GM18499 (cell line): ENCODE data around the gene MYO9A.
"Not testable (repeated sequence)": the region's sequence is repeated elsewhere in the genome, so short reads cannot be mapped to it uniquely, and the experiment has no call there.

Source experiments
- ATAC-seq: cut with Tn5 transposase; IDR thresholded peaks from one replicate; pipeline ENCODE4 v1.9.1; 2021; ENCODE audit warnings: moderate number of reproducible peaks; ENCODE audit not compliant: insufficient read depth, unreplicated experiment

Gene MYO9A

GRCh38 chr15:72050700-72051099 lies 67.2 kb downstream of the MYO9A start:
- no peak for ATAC-seq

GRCh38 chr15:72047020-72047419 lies 70.9 kb downstream of the MYO9A start:
- ATAC-seq: no peak

DNA sequence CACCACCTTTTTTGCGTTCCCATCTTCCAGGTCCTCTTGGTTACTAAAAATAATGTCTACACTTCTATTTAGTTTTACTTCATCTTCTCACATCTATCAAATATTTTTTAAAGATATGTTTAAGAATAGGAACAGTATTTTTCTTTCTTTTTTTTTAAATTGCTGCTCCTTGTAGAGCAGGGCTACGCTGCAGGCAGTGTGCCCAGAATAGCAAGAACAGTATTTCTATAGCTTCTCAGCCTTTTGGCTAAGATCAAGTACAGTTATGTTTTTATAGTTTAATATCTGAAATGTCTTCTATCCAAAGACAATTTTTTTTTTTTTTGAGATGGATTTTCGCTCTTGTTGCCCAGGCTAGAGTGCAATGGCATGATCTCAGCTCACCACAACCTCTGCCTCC lies 73.0 kb downstream of the MYO9A start:
- no peak for ATAC-seq

DNA sequence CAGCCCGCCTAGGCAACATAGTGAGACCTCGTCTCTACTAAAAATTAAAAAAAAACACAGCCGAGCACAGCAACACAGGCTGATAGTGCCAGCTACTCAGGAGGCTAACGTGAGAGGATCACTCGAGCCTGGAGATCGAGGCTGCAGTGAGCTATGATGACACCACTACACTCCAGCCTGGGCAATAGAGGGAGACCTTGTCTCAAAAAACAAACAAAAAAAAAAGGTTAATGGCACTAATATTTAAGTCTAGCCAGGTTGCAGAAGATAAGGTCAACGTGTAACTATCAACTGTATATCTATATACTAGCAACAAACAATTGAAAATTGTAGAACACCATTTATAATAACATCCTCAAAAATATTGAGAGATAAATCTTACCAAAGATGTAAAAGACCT lies 75.1 kb downstream of the MYO9A start:
- no peak for ATAC-seq

DNA sequence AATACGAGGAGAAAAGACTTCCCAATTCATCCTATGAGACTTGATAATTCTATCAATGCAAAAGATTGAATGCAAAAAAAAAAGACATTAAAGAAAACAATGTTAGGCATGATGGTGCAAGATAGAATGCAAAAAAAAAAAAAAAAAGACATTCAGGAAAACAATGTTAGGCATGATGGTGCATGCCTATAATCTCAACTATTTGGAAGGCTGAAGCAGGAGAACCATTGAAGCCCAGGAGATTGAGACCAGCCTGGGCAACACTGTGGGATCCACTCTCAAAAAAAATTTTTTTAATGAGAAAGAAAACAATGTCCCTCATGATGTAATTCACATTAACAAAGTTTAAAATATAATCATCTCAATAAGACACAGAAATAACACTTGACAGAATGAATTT lies 75.9 kb downstream of the MYO9A start:
- ATAC-seq: no peak

- no peak for ATAC-seq
Measured at GRCh38 chr15:72037321-72037720, 80.6 kb downstream of the MYO9A start.

DNA sequence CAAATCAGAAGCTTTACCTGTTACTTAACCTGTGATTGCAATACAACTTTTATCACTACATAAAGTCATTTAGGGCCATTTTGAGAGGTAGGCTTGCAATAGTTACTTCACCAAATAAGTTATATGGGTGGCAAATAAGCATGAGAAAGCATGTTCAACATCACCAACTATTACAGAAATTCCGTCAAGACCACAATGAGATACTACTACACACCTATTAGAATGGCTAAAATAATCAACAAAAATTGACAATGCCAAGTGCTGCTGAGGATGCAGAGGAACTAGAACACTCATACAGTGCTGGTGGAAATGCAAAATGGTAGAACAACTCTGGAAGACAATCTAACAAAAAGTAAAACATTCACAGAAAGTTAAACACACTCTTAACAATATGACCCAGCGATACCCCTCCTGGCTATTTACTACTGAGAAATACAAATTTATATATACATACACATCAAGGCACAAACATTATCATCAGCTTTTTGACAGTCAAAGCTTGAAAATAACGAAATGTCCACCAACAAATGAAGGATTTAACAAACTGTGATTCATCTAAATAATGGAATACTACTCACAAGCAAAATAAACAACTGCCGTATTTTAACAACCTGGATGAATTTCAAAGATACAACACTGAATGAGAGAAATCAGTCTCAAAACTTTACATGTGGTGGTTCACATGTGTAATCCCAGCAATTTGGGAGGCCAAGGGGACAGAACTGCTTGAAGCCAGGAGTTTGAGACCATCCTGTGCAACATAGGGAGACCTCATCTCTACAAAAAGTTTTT lies 82.9 kb downstream of the MYO9A start:
- no peak for ATAC-seq

- ATAC-seq: no peak
Measured at GRCh38 chr15:72034351-72034750, 83.6 kb downstream of the MYO9A start.

- no peak for ATAC-seq
Measured at GRCh38 chr15:72033711-72034110, 84.2 kb downstream of the MYO9A start.

- ATAC-seq: no peak
Measured at GRCh38 chr15:72033285-72033684, 84.7 kb downstream of the MYO9A start.

DNA sequence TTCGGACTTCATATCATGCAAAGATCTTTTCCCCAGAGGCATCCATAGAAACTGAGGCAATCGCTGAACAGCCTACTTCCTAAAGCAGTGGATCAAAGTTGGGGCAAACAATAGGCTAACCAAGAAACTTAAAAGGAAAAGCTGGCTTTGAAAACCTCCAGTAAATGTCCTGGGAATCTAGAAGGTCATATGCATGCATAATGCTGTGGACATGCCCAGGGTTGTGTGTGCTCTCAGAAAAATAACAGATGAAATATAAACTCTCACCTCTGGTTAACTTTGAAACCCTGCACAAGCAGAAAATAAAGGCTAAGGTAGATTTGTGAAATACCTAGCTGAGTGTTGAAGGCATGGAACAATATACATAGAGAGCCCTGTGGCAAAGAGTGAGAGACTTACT lies 96.3 kb downstream of the MYO9A start:
- ATAC-seq: no peak

DNA sequence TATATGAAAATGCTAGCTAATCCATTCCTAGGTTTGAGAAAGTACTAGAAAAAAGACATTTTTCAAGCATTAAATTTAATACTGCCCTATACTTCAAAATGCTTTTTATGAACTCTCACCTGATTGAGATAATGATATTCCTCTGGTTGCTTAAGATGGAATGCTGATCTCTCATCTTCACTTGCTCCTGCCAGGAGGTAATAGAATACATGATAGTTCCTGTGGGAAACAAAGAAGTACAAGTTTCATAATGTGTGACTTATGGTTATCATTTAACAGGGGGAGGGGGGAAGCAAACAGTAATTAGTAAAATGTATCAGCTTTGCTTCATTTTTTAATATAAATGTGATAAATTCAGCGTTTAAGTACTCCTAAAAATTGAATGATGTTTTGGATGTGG lies 97.2 kb downstream of the MYO9A start:
- ATAC-seq: no peak

- not testable (repeated sequence) for ATAC-seq
Measured at GRCh38 chr15:72014555-72014954, 103.4 kb downstream of the MYO9A start.

DNA sequence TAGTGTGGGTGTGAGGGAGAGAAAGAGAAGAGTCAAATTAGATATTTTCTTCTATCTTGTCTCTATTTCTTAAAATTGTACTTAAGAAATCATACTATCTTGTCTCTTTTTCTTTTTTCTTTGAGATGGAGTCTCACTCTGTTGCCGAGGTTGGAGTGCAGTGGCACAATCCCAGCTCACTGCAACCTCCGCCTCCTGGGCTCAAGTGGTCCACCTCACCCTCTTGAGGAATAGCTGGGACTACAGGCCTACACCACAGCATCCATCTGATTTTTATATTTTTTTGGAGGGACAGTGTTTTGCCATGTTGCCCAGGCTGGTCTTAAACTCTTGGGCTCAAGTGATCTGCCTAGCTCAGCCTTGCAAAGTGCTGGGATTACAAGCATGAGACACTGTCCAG lies 104.2 kb downstream of the MYO9A start:
- ATAC-seq: no peak

- ATAC-seq: no peak
Measured at GRCh38 chr15:72011302-72011942, 106.5 kb downstream of the MYO9A start.

- ATAC-seq: no peak
Measured at GRCh38 chr15:72009222-72009621, 108.7 kb downstream of the MYO9A start.

DNA sequence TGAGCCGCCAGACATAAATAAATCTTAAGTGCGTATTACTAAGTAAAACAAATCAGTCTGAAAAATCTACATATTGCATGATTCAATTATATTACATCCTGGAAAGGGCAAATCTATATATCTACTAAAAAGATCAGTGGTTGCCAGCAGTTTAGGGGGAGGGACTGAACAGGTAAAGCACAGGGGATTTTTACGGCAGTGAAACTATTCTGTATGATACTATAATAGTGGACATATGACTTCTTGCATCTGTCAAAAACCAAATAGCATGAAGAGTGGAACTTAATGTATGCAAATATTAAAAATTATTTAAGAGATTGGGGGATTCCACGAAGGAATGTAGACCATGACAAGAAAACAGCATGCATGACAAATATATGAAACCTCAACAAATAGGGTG lies 111.6 kb downstream of the MYO9A start:
- ATAC-seq: no peak

- ATAC-seq: no peak
Measured at GRCh38 chr15:72005483-72005882, 112.5 kb downstream of the MYO9A start.

DNA sequence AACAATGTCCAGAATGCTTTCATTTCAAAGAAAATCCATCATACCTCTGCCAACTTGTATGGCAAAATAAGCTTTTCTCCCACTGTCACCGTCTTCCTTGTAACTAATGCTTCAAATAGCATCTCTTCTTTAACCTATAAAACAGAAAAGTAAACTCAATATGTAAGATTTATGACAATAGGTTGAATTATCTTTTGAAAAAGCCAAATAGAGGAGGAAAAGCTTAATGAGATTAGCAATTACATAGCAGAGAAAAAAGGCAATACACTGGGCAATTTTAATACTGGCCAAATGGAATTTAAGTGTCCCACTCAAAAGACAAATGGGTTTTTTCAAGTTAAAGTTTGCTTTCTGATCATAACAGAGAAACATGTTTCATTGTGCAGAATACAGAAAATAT lies 118.1 kb downstream of the MYO9A start:
- no peak for ATAC-seq

GRCh38 chr15:71998717-71999116 lies 119.2 kb downstream of the MYO9A start:
- ATAC-seq: not testable (repeated sequence)

DNA sequence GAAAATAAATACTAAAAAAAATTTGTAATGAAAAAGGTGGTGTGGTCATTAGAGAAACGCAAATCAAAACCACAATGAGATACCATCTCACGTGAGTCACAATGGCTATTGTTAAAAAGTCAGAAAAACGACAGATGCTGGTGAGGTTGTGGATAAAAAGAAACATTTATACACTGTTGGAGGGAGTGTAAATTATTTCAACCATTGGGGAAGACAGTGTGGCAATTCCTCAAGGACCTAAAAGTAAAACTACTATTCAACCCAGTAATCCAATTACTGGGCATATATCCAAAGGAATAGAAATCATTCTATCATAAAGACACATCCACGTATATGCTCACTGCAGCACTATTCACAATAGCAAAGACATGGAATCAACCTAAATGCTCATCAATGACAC lies 120.3 kb downstream of the MYO9A start:
- ATAC-seq: no peak

GRCh38 chr15:71975816-71976150 lies 142.2 kb downstream of the MYO9A start:
- no peak for ATAC-seq
